Measurements from ENCODE around the gene PPP2R2D. TPM values are rescaled to one million over a fixed set of nuclear protein-coding genes. Genes with fewer than 3 reads are reported as not detected.

The PPP2R2D gene
- total and polyA plus RNA-seq, 8 donors: 15.6 to 96.7 (median 36.9) TPM

DNA sequence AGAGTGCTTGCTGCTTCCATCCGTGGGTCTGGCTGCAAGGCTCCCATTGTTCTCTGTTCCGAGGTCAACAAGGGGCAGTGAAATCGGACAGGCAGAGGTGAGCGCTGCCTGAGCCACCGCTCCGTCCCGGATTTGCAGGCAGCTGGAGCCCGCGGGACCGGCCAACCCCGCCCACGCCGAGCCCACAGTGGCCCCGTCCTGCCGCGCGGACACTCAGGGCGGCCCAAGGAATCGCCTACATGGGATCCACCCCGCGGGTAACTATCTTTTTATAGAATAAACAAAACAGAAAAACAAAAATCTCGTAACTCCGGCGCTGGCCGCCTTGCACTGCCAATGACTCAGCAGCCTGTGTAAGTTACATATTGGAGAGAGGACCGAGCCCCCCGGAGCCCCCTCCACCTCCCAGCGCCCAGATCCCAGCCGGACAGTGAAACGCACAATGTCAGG lies 79.0 kb downstream of the PPP2R2D start:
- peak overlapping the region in 1 of 5 donors; percentile 57 for H3K27ac ChIP-seq
- H3K9me3 ChIP-seq: no peaks in the 10 kb centered on the region
- peaks cover 0 to 10% (median 6%) of the 10 kb centered on the region in 3 donors for H3K27me3 ChIP-seq
- intact Hi-C loops (cut with DNase I; ENCODE audit: low total_unique reads): no loop called here
- peaks cover 16 to 47% (median 36%) of the 10 kb centered on the region in 4 donors for H3K4me1 ChIP-seq
- peak; percentile 44 to 57 for DNase-seq
- H3K4me3 ChIP-seq: peak overlapping the region; percentile 30 to 93 (median 70)
- WGBS, 5 donors: 10 to 24% (median 20%) methylated on average over 30 of the region's 30 CpGs
- TF ChIP-seq, protein P1, sequence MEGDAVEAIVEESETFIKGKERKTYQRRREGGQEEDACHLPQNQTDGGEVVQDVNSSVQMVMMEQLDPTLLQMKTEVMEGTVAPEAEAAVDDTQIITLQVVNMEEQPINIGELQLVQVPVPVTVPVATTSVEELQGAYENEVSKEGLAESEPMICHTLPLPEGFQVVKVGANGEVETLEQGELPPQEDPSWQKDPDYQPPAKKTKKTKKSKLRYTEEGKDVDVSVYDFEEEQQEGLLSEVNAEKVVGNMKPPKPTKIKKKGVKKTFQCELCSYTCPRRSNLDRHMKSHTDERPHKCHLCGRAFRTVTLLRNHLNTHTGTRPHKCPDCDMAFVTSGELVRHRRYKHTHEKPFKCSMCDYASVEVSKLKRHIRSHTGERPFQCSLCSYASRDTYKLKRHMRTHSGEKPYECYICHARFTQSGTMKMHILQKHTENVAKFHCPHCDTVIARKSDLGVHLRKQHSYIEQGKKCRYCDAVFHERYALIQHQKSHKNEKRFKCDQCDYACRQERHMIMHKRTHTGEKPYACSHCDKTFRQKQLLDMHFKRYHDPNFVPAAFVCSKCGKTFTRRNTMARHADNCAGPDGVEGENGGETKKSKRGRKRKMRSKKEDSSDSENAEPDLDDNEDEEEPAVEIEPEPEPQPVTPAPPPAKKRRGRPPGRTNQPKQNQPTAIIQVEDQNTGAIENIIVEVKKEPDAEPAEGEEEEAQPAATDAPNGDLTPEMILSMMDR (IDR thresholded peaks at IDR 0.05): no peak
- H3K36me3 ChIP-seq: no peaks in the 10 kb centered on the region

DNA sequence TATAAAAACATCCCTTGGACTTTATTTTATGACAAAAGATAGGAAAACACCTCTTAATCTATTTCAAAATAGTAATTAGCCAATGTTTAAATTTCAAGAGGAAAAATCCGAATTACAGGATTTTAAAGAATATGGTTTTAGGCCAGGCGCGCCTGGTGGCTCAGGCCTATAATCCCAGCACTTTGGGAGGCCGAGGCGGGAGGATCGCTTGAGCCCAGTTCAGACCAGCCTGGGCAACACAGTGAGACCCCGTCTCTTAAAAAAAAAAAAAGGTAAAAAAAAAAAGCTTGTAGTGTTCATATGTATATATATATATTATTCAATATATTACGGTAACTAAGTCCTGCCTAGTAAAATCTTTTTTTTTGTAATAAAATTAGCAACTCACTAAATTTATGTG lies 79.5 kb downstream of the PPP2R2D start:
- intact Hi-C loops (cut with DNase I; ENCODE audit: low total_unique reads): no loop called here
- Histone ChIP-seq H3K4me1 (peaks cover 16 to 47% (median 36%) of the 10 kb centered on the region in 4 donors), H3K9me3 (no peaks in the 10 kb centered on the region), H3K4me3 (peak overlapping the region; percentile 56 to 96 (median 88)), H3K27me3 (peaks cover 0 to 10% (median 6%) of the 10 kb centered on the region in 3 donors), H3K36me3 (no peaks in the 10 kb centered on the region), H3K27ac (peak overlapping the region in 1 of 5 donors; percentile 57)
- DNase-seq: no peak
- 85 to 89% (median 87%) methylated on average over 8 of the region's 8 CpGs for WGBS, 5 donors
- TF ChIP-seq EP300 (IDR thresholded peaks at IDR 0.05) (no peak), POLR2A (IDR thresholded peaks at IDR 0.05) (no peak), POLR2AphosphoS5 (IDR thresholded peaks at IDR 0.05) (no peak)
- TF ChIP-seq, protein P1 (IDR thresholded peaks at IDR 0.05): no peak

DNA sequence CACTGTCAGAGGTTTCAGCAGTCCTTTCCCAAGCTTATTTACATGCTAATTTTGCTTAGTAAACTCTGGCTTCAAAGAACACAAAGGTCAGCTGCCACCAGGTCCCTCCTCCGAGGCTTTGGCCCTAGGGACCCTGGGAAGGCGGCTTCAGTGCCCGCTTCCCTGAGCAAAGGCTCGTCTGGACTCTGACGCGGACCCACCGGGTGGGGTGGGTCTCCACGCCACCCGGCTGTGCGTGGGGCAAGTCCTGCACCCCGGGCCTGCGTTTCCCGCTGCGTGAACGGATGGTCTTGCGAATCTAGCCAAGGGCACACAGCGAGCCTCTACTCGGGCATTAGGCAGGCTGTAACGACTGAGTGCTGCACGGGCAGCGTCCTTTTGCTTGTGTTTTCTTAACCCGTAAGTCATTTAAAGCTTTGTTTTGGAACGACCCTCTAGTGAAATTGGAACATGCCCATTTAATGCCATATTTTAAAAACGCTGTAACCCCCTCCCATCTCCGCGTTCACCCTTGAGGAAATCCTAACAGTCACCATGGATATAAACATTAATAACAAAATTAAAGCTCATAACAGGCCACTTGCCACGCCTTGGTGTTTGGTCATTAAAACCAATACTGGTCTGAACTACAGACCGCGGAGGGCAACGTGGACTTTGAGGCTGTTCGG lies 80.1 kb downstream of the PPP2R2D start:
- peak in 1 of 2 donors; percentile 60 for DNase-seq
- Histone ChIP-seq H3K9me3 (no peaks in the 10 kb centered on the region), H3K27me3 (peaks cover 0 to 10% (median 6%) of the 10 kb centered on the region in 3 donors), H3K4me1 (peaks cover 16 to 47% (median 34%) of the 10 kb centered on the region in 4 donors), H3K4me3 (peak overlapping the region; percentile 56 to 96 (median 88)), H3K27ac (peak overlapping the region; percentile 70 to 91 (median 82)), H3K36me3 (no peaks in the 10 kb centered on the region)
- WGBS, 5 donors: 4 to 7% (median 6%) methylated on average over 21 to 31 of the region's 31 CpGs
- intact Hi-C loops (cut with DNase I; ENCODE audit: low total_unique reads): no loop called here
- TF ChIP-seq POLR2AphosphoS5 (IDR thresholded peaks at IDR 0.05) (no peak), EP300 (IDR thresholded peaks at IDR 0.05) (no peak), POLR2A (IDR thresholded peaks at IDR 0.05) (no peak)
- TF ChIP-seq, protein P1 (IDR thresholded peaks at IDR 0.05): no peak

DNA sequence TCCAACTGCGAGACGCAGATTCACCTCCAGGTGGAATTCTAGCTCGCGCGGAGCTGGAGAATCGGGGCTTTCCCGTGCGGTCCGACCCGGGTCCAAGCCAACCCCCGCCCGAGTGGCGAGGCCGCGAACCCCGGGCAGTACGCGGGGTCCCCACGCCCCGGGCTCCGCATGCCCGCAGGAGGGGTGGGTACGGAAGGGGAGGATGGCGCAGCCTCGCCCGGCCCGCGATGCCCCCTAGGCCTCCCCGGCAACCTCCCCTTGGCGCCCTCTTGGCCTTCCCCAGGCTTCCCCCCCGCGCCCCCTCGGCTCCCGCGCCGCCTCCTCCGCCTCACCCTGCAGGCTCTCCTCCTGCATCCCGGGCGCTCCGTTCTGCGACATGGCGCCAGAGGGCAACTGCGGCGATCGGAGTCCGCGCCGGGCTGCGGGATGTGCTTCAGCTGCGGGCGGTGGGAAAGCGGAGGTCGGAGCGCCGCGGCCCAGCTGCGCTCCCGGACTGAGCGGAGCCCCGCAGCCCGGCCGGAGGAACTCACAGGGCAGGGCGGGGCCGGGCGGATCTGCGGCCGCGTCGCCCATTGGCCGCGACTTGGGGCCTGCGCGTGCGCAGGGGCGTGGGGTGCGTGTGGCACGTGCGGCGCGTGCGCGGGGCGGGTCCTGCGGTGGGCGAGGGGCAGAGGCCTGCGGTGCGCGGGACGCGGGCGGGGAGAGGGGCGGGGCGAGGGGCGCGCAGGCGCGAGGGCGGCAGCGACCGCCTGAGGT lies 80.8 kb downstream of the PPP2R2D start, which contains the start of gene BNIP3:
BNIP3 (minus strand) TSS at position 495 of the 756 bp plus-strand sequence; CDS start at position 378, 117 bp downstream.
- Histone ChIP-seq H3K9me3 (no peaks in the 10 kb centered on the region), H3K27me3 (peaks cover 0 to 10% (median 6%) of the 10 kb centered on the region in 3 donors), H3K4me1 (peaks cover 16 to 47% (median 33%) of the 10 kb centered on the region in 4 donors), H3K27ac (peak within 1 kb of the TSS; percentile 70 to 91 (median 82)), H3K36me3 (no peaks in the 10 kb centered on the region), H3K4me3 (peak within 1 kb of the TSS; percentile 56 to 96 (median 88))
- TF ChIP-seq, protein P1 (IDR thresholded peaks at IDR 0.05): peak in 1 of 7 experiments; percentile 1
- TF ChIP-seq POLR2AphosphoS5 (IDR thresholded peaks at IDR 0.05) (peak; percentile 81 to 92 (median 92)), EP300 (IDR thresholded peaks at IDR 0.05) (no peak), POLR2A (IDR thresholded peaks at IDR 0.05) (peak in 1 of 4 donors; percentile 63)
- intact Hi-C loops (cut with DNase I; ENCODE audit: low total_unique reads): no loop called here
- peak; percentile 97 to 99 for DNase-seq
- WGBS, 5 donors: 0 to 2% (median 0%) methylated on average over 37 to 100 of the region's 100 CpGs

Measured in stomach (tissue), 9 donors.